CD14-positive monocyte (primary cell): ENCODE measurements around the gene DUOXA1. TPM values are rescaled to one million over a fixed set of nuclear protein-coding genes. Genes with fewer than 3 reads are reported as not detected.
A peak's percentile ranks its signal among the peaks of the same experiment; 100 is the strongest.

Source experiments
- DNase-seq, 3 donors: peaks; one replicate each; pipeline ENCODE4 v3.0.0-alpha.2; 2011 to 2022
- H2AFZ ChIP-seq: 2 replicates; pipeline ENCODE4 v1.6.0; 2012; ENCODE audit warnings: mild to moderate bottlenecking, low read depth, low read length, inconsistent platforms; ENCODE audit not compliant: insufficient read depth, poor library complexity, severe bottlenecking
- H3K27ac ChIP-seq, 2 donors: 1 replicate in 1 of 2; 2 replicates in 1 of 2; pipeline ENCODE4 v1.5.1; 2012 to 2013; ENCODE audit warnings: low read length in 2 of 2, control low read depth in 1 of 2, inconsistent platforms in 1 of 2, low read depth in 1 of 2, mild to moderate bottlenecking in 1 of 2
- H3K27me3 ChIP-seq, 2 donors: one replicate each; pipeline versions ENCODE4 v1.6.0 to v1.6.1; 2011 to 2013; ENCODE audit warnings: low read length in 2 of 2; ENCODE audit not compliant: control insufficient read depth in 2 of 2, insufficient read depth in 2 of 2
- H3K36me3 ChIP-seq, 2 donors: replicated peaks in 1 of 2; 1 replicate in 1 of 2; 2 replicates in 1 of 2; pipeline versions ENCODE4 v1.5.1 to v1.6.1; 2012 to 2013; ENCODE audit warnings: low read length in 2 of 2, control low read depth in 1 of 2, inconsistent platforms in 1 of 2, mild to moderate bottlenecking in 1 of 2; ENCODE audit not compliant: insufficient read depth in 2 of 2, control insufficient read depth in 1 of 2
- H3K4me1 ChIP-seq, 2 donors: 1 replicate in 1 of 2; 2 replicates in 1 of 2; pipeline versions ENCODE4 v1.5.1 to v1.6.1; 2012 to 2013; ENCODE audit warnings: low read length in 2 of 2, control low read depth in 1 of 2, inconsistent platforms in 1 of 2, mild to moderate bottlenecking in 1 of 2, moderate library complexity in 1 of 2; ENCODE audit not compliant: insufficient read depth in 2 of 2, control insufficient read depth in 1 of 2
- H3K4me2 ChIP-seq: replicated peaks from 2 replicates; pipeline ENCODE3; 2012; ENCODE audit warnings: low read length, moderate library complexity, mild to moderate bottlenecking; ENCODE audit not compliant: poor library complexity, severe bottlenecking; ENCODE audit errors: extremely low read depth
- H3K4me3 ChIP-seq, 3 experiments: fragments of 200-600 bp in 1 of 3; sonication (generic) in 1 of 3; replicated peaks in 1 of 3; 1 replicate in 2 of 3; 2 replicates in 1 of 3; pipeline ENCODE4 v1.5.1; 2011 to 2013; ENCODE audit warnings: low read length in 3 of 3, mild to moderate bottlenecking in 3 of 3, control low read depth in 2 of 3, low read depth in 2 of 3, inconsistent platforms in 1 of 3, moderate library complexity in 1 of 3
- H3K79me2 ChIP-seq: 2 replicates; pipeline ENCODE4 v1.6.0; 2012; ENCODE audit warnings: mild to moderate bottlenecking, control low read depth, inconsistent platforms, low read length, moderate library complexity; ENCODE audit not compliant: insufficient read depth
- H3K9ac ChIP-seq: 2 replicates; pipeline ENCODE4 v1.6.0; 2017; ENCODE audit warnings: low read length, mild to moderate bottlenecking; ENCODE audit not compliant: insufficient read depth, poor library complexity, severe bottlenecking
- H3K9me3 ChIP-seq, 2 donors: replicated peaks in 1 of 2; 1 replicate in 1 of 2; 2 replicates in 1 of 2; pipeline versions ENCODE4 v1.5.1 to v1.6.1; 2012 to 2013; ENCODE audit warnings: low read length in 2 of 2, control low read depth in 1 of 2; ENCODE audit not compliant: control insufficient read depth in 1 of 2, insufficient read depth in 1 of 2
- H4K20me1 ChIP-seq: 2 replicates; pipeline ENCODE4 v1.6.0; 2012; ENCODE audit warnings: mild to moderate bottlenecking, low read length, control low read depth, moderate library complexity; ENCODE audit not compliant: insufficient read depth
- H3K27ac Mint-ChIP-seq, 7 donors: one replicate each; pipeline ENCODE4 v1.8.0; 2020; ENCODE audit warnings: mild to moderate bottlenecking in 7 of 7, mixed read lengths in 7 of 7, moderate library complexity in 6 of 7, inconsistent platforms in 2 of 7
- H3K27me3 Mint-ChIP-seq, 3 donors: one replicate each; pipeline ENCODE4 v1.8.0; 2021 to 2022; ENCODE audit warnings: low read depth in 3 of 3, mild to moderate bottlenecking in 3 of 3, mixed read lengths in 3 of 3, moderate library complexity in 3 of 3, inconsistent platforms in 1 of 3
- H3K36me3 Mint-ChIP-seq, 2 donors: one replicate each; pipeline ENCODE4 v1.8.0; 2020; ENCODE audit warnings: mixed read lengths in 2 of 2, inconsistent platforms in 1 of 2, mild to moderate bottlenecking in 1 of 2
- H3K4me1 Mint-ChIP-seq: one replicate; pipeline ENCODE4 v1.8.0; 2020; ENCODE audit warnings: mild to moderate bottlenecking, mixed read lengths
- H3K4me3 Mint-ChIP-seq, 2 donors: one replicate each; pipeline ENCODE4 v1.8.0; 2020; ENCODE audit warnings: mild to moderate bottlenecking in 2 of 2, mixed read lengths in 2 of 2, moderate library complexity in 1 of 2
- H3K9me3 Mint-ChIP-seq, 7 donors: one replicate each; pipeline ENCODE4 v1.8.0; 2020 to 2022; ENCODE audit warnings: mixed read lengths in 7 of 7, mild to moderate bottlenecking in 6 of 7, moderate library complexity in 6 of 7, inconsistent platforms in 2 of 7
- WGBS: methylation state at CpG from one replicate; pipeline ENCODE4 v1.1.5; 2013; ENCODE audit warnings: missing lambda C conversion rate; ENCODE audit not compliant: insufficient coverage; 5-methylcytosine and 5-hydroxymethylcytosine counted together
- intact Hi-C, 2 donors: fragments of 100-400 bp; cut with micrococcal nuclease; formaldehyde crosslinking; loops; one replicate each; pipeline versions ENCODE4 v1.15.0 to v1.15.1; 2023
- polyA plus RNA-seq, 3 donors: library from polyadenylated mRNA; depleted of rRNA in 1 of 3; unstranded in 2 of 3; stranded (reverse) in 1 of 3; fragments of 300-500 nt in 2 of 3; fragments of >200 nt in 1 of 3; fragmentation: Illumina TruSeq in 2 of 3; gene quantifications; 1 replicate in 2 of 3; 2 replicates in 1 of 3; pipeline ENCODE4 v1.2.3, GENCODE V29; 2012 to 2021
- TF ChIP-seq, protein P1 (sequence below): fragments of 200-600 bp; IDR thresholded peaks from one replicate; pipeline ENCODE4 v1.8.0; 2022; ENCODE audit warnings: antibody characterized with exemption, mild to moderate bottlenecking

DUOXA1 gene
- polyA plus RNA-seq, 3 donors, result not detected

DNA sequence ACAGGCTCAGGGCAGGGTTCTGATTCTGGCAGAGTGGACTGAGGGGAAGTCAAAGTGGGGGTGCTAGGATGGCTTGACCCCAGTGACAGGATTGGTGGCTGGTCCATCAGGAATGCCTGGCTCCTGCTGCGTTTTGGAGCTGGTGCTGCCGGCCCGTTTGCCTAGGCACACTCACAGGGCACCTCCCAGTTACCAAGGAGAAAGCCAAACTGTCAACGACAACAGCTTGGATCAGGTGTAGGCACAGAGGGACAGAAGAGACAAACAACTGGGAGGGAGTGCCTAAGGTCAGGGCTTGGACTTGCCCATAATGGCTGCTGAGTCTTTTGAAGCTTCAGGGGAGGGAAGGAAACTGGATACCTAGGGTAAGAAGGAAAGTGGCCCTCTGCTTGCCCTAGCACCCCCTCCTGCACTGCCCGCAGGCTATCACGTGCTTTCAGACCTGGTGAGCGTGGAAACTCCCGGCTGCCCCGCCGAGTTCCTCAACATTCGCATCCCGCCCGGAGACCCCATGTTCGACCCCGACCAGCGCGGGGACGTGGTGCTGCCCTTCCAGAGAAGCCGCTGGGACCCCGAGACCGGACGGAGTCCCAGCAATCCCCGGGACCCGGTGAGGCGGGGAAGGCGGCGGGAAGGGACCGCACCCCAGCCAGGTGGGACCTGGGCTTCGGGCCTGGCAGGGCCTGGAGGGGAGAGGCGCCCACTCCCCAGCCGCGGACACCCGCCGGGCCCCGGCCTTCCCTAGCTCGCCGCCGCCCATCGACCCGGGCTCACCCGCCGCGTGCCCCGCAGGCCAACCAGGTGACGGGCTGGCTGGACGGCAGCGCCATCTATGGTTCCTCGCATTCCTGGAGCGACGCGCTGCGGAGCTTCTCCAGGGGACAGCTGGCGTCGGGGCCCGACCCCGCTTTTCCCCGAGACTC, 5.3 kb upstream of the DUOXA1 start:
- Histone ChIP-seq H3K9ac (no peak overlapping the region), H3K4me1 (peaks cover 0 to 5% of the 10 kb centered on the region in 2 donors), H4K20me1 (no peaks in the 10 kb centered on the region), H3K4me2 (peak overlapping the region; percentile 26), H3K9me3 (peaks cover 0 to 17% of the 10 kb centered on the region in 2 donors), H3K27ac (no peak overlapping the region), H2AFZ (no peak overlapping the region), H3K36me3 (no peaks in the 10 kb centered on the region), H3K79me2 (no peaks in the 10 kb centered on the region), H3K4me3 (peak overlapping the region in 1 of 3 experiments; percentile 30), H3K27me3 (peaks cover 39 to 68% of the 10 kb centered on the region in 2 donors)
- Mint-ChIP-seq H3K4me3 (peak overlapping the region; percentile 47 to 82), H3K27me3 (peaks cover 62 to 79% (median 68%) of the 10 kb centered on the region in 3 donors), H3K4me1 (peaks cover 10% of the 10 kb centered on the region), H3K27ac (peak overlapping the region in 1 of 7 donors; percentile 59), H3K9me3 (peaks cover 0 to 12% (median 3%) of the 10 kb centered on the region in 7 donors), H3K36me3 (no peaks in the 10 kb centered on the region)
- peak in 1 of 3 donors; percentile 25 for DNase-seq
- intact Hi-C loops, result no loop called here
- WGBS, result 8% methylated on average over 47 of the region's 57 CpGs
- TF ChIP-seq, protein P1, sequence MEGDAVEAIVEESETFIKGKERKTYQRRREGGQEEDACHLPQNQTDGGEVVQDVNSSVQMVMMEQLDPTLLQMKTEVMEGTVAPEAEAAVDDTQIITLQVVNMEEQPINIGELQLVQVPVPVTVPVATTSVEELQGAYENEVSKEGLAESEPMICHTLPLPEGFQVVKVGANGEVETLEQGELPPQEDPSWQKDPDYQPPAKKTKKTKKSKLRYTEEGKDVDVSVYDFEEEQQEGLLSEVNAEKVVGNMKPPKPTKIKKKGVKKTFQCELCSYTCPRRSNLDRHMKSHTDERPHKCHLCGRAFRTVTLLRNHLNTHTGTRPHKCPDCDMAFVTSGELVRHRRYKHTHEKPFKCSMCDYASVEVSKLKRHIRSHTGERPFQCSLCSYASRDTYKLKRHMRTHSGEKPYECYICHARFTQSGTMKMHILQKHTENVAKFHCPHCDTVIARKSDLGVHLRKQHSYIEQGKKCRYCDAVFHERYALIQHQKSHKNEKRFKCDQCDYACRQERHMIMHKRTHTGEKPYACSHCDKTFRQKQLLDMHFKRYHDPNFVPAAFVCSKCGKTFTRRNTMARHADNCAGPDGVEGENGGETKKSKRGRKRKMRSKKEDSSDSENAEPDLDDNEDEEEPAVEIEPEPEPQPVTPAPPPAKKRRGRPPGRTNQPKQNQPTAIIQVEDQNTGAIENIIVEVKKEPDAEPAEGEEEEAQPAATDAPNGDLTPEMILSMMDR, result peak; percentile 26

DNA sequence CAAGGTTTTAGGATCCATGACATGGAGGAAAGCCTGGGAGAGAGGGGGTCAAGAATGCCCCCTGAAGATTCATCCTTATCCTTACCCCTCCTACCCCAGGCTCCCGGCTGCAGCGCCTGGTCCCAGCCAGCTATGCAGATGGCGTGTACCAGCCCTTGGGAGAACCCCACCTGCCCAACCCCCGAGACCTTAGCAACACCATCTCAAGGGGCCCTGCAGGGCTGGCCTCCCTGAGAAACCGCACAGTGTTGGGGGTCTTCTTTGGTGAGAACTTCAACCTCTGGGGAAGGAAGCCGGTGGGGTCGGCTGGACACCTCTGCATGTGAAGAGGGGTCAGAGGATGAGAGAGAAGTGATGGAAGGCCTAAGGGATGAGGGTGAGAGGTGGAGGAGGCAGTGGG, 4.4 kb upstream of the DUOXA1 start:
- Histone ChIP-seq H3K4me3 (no peak overlapping the region), H3K4me2 (no peak overlapping the region), H3K27ac (no peak overlapping the region), H3K27me3 (peaks cover 44 to 76% of the 10 kb centered on the region in 2 donors), H3K36me3 (no peaks in the 10 kb centered on the region), H3K9me3 (peaks cover 0 to 20% of the 10 kb centered on the region in 2 donors), H2AFZ (no peak overlapping the region), H3K79me2 (no peaks in the 10 kb centered on the region), H4K20me1 (no peaks in the 10 kb centered on the region), H3K9ac (no peak overlapping the region), H3K4me1 (peaks cover 6 to 12% of the 10 kb centered on the region in 2 donors)
- intact Hi-C loops, result no loop called here
- peaks cover 16% of the 10 kb centered on the region for H3K4me1 Mint-ChIP-seq
- no peaks in the 10 kb centered on the region for H3K36me3 Mint-ChIP-seq
- TF ChIP-seq, protein P1, result no peak
- peaks cover 66 to 88% (median 76%) of the 10 kb centered on the region in 3 donors for H3K27me3 Mint-ChIP-seq
- no peak overlapping the region for H3K27ac Mint-ChIP-seq
- H3K9me3 Mint-ChIP-seq, result peaks cover 0 to 14% (median 3%) of the 10 kb centered on the region in 7 donors
- WGBS, result 100% methylated on average over 1 of the region's 7 CpGs
- no peak for DNase-seq
- H3K4me3 Mint-ChIP-seq, result peak overlapping the region in 1 of 2 donors; percentile 82
